HCT116 (cell line): ENCODE measurements around the gene CENPT.

Experiments used
- CBX3 ChIP-seq: IDR thresholded peaks from 2 replicates; pipeline ENCODE4 v1.6.1; 2012; ENCODE audit warnings: low read depth
- JUND ChIP-seq: IDR thresholded peaks from 2 replicates; pipeline ENCODE4 v1.6.1; 2012
- POLR2A ChIP-seq: IDR thresholded peaks from 2 replicates; pipeline ENCODE4 v1.7.0; 2011; ENCODE audit warnings: borderline replicate concordance; ENCODE audit not compliant: insufficient read depth, insufficient read length; ENCODE audit errors: extremely low read depth
- POLR2AphosphoS5 ChIP-seq: IDR thresholded peaks from 2 replicates; pipeline ENCODE4 v1.6.1; 2011; ENCODE audit warnings: mild to moderate bottlenecking, low read depth, low read length, moderate library complexity
- RAD21 ChIP-seq: IDR thresholded peaks from 2 replicates; pipeline ENCODE4 v1.6.1; 2012; ENCODE audit warnings: low read depth, mild to moderate bottlenecking
- SP1 ChIP-seq: IDR thresholded peaks from 2 replicates; pipeline ENCODE4 v1.6.1; 2012; ENCODE audit warnings: low read depth
- TF ChIP-seq, protein P1 (sequence below), 3 experiments: fragments of 200-600 bp in 1 of 3; sonication (generic) in 1 of 3; IDR thresholded peaks in 2 of 3; conservative IDR thresholded peaks in 1 of 3; 2 replicates each; pipeline ENCODE4 v1.5.1; 2012 to 2017; ENCODE audit warnings: low read depth in 2 of 3, low read length in 2 of 3, antibody characterized with exemption in 1 of 3, borderline replicate concordance in 1 of 3, control low read depth in 1 of 3, mild to moderate bottlenecking in 1 of 3, mixed read lengths in 1 of 3, mixed run types in 1 of 3, moderate library complexity in 1 of 3; ENCODE audit not compliant: insufficient read depth in 1 of 3

DNA sequence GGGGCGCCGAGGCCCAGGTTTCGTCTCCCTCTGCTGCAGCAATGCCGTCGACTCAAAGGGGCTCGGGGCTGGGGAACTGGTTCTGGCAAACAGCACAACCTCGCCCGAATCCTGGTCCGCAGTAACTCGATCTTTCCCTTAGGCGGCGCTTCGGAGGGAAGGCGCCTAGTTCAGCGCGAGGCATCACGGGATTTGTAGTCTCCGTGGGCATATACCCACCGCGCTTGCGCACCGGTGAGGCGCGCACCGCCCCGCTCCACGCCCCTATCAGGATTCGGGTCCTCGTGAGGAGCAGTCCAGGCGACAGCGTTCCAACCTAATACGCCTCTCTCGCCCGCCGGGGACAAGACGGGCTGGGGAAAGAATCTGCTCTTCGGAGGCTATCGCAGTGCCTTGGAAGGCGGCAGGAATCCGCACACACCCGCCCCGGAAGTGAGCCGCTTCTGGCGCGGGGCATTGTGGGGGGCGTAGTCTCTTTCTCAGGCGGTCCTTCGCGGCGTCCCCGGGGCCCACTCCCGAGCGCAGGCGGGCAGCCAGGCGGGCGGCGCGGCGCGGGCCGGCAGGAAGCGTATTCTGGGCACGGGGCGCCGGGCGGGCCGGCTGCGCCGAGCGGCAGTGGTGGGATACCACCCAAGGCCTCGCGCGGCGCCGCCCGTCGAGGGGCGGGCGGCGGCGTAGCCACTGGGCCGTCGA lies 5.5 kb downstream of the CENPT start, which contains the start of gene THAP11:
- TF ChIP-seq SP1 (peak; percentile 49; the same call in 1 of the 2 replicates), POLR2AphosphoS5 (peak; percentile 38), POLR2A (peak; percentile 8), JUND (no peak), RAD21 (no peak), CBX3 (no peak)
- TF ChIP-seq, protein P1, sequence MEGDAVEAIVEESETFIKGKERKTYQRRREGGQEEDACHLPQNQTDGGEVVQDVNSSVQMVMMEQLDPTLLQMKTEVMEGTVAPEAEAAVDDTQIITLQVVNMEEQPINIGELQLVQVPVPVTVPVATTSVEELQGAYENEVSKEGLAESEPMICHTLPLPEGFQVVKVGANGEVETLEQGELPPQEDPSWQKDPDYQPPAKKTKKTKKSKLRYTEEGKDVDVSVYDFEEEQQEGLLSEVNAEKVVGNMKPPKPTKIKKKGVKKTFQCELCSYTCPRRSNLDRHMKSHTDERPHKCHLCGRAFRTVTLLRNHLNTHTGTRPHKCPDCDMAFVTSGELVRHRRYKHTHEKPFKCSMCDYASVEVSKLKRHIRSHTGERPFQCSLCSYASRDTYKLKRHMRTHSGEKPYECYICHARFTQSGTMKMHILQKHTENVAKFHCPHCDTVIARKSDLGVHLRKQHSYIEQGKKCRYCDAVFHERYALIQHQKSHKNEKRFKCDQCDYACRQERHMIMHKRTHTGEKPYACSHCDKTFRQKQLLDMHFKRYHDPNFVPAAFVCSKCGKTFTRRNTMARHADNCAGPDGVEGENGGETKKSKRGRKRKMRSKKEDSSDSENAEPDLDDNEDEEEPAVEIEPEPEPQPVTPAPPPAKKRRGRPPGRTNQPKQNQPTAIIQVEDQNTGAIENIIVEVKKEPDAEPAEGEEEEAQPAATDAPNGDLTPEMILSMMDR (IDR thresholded peaks at IDR 0.05 in 2 of 3, conservative IDR thresholded peaks at IDR 0.05 in 1 of 3; ENCODE audit: borderline replicate concordance in 1 of 3, insufficient read depth in 1 of 3, low read depth in 2 of 3, low read length in 2 of 3) = peak; percentile 55 to 72 (median 59)
